ENCODE data around the gene PSMG4.

Gene PSMG4

DNA sequence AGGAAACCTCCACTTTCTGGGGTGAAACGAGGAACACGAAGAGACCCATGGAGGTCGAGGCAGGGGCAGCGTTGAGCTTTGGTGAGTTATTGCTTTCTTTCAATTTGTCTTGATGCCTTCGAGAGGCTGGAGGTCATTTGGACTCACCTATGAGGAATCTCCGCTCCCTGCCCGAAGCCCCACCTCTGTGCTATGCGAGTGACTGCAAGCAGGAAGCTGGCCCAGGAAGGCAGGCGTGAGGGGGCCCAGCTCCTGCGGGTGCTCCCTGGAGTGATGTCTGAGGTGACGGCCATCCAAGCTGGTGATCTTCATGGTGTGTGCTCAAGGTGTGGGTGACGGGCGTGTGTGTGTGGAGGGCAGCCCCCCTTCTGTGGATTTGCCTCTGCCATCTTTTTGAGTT lies 13.0 kb downstream of the PSMG4 start:
- Histone ChIP-seq H3K36me3 (ENCODE audit: control insufficient read depth in 2 of 2, insufficient read depth in 1 of 2, low read length in 2 of 2) (peaks cover 3 to 70% of the 10 kb centered on the region in 2 experiments; a peak in 2 of 3 replicates), H3K9me3 (ENCODE audit: control insufficient read depth, insufficient read depth, low read depth, low read length) (no peaks in the 10 kb centered on the region), H3K4me1 (ENCODE audit: control insufficient read depth, insufficient read depth, low read length) (no peaks in the 10 kb centered on the region; the same call in 1 of the 2 replicates), H3K4me3 (ENCODE audit: low read depth, low read length) (no peak overlapping the region), H3K27ac (ENCODE audit: extremely low read depth, low read depth, low read length) (no peak overlapping the region)
- ChIA-PET CTCF (interaction anchor here (1.5 to 2.0 kb wide), 2 partner anchors 139 to 460 kb away, joined by 4 to 7 read pairs; no protein-coding TSS in a partner anchor), POLR2A (interaction anchor here (0.5 to 0.7 kb wide), 2 partner anchors 10 to 56 kb away, joined by 3 to 4 read pairs; no protein-coding TSS in a partner anchor)
- TF ChIP-seq TCF7L2 (IDR thresholded peaks at IDR 0.05; ENCODE audit: borderline replicate concordance, low read depth, low read length) (no peak), ZNF362 (tag by site-specific recombination; IDR thresholded peaks at IDR 0.05) (no peak), GLI4 (tag by site-specific recombination; IDR thresholded peaks at IDR 0.05) (no peak), ZNF473 (tag by site-specific recombination; IDR thresholded peaks at IDR 0.05) (no peak), ZNF121 (tag by site-specific recombination; IDR thresholded peaks at IDR 0.05) (no peak), ZBTB26 (tag by site-specific recombination; optimal IDR thresholded peaks at IDR 0.05) (no peak)
- TF ChIP-seq, protein P1, sequence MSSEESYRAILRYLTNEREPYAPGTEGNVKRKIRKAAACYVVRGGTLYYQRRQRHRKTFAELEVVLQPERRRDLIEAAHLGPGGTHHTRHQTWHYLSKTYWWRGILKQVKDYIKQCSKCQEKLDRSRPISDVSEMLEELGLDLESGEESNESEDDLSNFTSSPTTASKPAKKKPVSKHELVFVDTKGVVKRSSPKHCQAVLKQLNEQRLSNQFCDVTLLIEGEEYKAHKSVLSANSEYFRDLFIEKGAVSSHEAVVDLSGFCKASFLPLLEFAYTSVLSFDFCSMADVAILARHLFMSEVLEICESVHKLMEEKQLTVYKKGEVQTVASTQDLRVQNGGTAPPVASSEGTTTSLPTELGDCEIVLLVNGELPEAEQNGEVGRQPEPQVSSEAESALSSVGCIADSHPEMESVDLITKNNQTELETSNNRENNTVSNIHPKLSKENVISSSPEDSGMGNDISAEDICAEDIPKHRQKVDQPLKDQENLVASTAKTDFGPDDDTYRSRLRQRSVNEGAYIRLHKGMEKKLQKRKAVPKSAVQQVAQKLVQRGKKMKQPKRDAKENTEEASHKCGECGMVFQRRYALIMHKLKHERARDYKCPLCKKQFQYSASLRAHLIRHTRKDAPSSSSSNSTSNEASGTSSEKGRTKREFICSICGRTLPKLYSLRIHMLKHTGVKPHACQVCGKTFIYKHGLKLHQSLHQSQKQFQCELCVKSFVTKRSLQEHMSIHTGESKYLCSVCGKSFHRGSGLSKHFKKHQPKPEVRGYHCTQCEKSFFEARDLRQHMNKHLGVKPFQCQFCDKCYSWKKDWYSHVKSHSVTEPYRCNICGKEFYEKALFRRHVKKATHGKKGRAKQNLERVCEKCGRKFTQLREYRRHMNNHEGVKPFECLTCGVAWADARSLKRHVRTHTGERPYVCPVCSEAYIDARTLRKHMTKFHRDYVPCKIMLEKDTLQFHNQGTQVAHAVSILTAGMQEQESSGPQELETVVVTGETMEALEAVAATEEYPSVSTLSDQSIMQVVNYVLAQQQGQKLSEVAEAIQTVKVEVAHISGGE (tag by site-specific recombination; conservative IDR thresholded peaks at IDR 0.05; ENCODE audit: low read depth) = no peak
- TF ChIP-seq, protein P2, sequence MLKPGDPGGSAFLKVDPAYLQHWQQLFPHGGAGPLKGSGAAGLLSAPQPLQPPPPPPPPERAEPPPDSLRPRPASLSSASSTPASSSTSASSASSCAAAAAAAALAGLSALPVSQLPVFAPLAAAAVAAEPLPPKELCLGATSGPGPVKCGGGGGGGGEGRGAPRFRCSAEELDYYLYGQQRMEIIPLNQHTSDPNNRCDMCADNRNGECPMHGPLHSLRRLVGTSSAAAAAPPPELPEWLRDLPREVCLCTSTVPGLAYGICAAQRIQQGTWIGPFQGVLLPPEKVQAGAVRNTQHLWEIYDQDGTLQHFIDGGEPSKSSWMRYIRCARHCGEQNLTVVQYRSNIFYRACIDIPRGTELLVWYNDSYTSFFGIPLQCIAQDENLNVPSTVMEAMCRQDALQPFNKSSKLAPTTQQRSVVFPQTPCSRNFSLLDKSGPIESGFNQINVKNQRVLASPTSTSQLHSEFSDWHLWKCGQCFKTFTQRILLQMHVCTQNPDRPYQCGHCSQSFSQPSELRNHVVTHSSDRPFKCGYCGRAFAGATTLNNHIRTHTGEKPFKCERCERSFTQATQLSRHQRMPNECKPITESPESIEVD (tag by site-specific recombination; IDR thresholded peaks at IDR 0.05) = no peak
- TF ChIP-seq, protein P3, sequence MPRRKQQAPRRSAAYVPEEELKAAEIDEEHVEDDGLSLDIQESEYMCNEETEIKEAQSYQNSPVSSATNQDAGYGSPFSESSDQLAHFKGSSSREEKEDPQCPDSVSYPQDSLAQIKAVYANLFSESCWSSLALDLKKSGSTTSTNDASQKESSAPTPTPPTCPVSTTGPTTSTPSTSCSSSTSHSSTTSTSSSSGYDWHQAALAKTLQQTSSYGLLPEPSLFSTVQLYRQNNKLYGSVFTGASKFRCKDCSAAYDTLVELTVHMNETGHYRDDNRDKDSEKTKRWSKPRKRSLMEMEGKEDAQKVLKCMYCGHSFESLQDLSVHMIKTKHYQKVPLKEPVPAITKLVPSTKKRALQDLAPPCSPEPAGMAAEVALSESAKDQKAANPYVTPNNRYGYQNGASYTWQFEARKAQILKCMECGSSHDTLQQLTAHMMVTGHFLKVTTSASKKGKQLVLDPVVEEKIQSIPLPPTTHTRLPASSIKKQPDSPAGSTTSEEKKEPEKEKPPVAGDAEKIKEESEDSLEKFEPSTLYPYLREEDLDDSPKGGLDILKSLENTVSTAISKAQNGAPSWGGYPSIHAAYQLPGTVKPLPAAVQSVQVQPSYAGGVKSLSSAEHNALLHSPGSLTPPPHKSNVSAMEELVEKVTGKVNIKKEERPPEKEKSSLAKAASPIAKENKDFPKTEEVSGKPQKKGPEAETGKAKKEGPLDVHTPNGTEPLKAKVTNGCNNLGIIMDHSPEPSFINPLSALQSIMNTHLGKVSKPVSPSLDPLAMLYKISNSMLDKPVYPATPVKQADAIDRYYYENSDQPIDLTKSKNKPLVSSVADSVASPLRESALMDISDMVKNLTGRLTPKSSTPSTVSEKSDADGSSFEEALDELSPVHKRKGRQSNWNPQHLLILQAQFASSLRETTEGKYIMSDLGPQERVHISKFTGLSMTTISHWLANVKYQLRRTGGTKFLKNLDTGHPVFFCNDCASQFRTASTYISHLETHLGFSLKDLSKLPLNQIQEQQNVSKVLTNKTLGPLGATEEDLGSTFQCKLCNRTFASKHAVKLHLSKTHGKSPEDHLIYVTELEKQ (tag by site-specific recombination; IDR thresholded peaks at IDR 0.05; ENCODE audit: borderline replicate concordance) = no peak

GRCh38 chr6:3272911-3273547 lies 14.3 kb downstream of the PSMG4 start:
- ChIA-PET POLR2A (interaction anchor here (1.4 kb wide), 1 partner anchor 15 kb away, joined by 3 read pairs; no protein-coding TSS in a partner anchor), CTCF (interaction anchor here (0.7 to 2.0 kb wide), 3 partner anchors 21 to 459 kb away, joined by 3 to 7 read pairs (median 4); no protein-coding TSS in a partner anchor)
- TF ChIP-seq ZNF658 (tag by site-specific recombination; IDR thresholded peaks at IDR 0.05) (no peak), ZNF391 (tag by site-specific recombination; IDR thresholded peaks at IDR 0.05; ENCODE audit: borderline replicate concordance, low read depth) (no peak)
- H3K27ac ChIP-seq (ENCODE audit: extremely low read depth, low read depth, low read length) = no peak overlapping the region
- H3K4me1 ChIP-seq (ENCODE audit: control insufficient read depth, insufficient read depth, low read length) = no peaks in the 10 kb centered on the region; the same call in 1 of the 2 replicates
- peaks cover 3 to 63% of the 10 kb centered on the region in 2 experiments; a peak in 2 of 3 replicates for H3K36me3 ChIP-seq (ENCODE audit: control insufficient read depth in 2 of 2, insufficient read depth in 1 of 2, low read length in 2 of 2)
- H3K9me3 ChIP-seq (ENCODE audit: control insufficient read depth, insufficient read depth, low read depth, low read length) = no peaks in the 10 kb centered on the region
- no peak overlapping the region for H3K4me3 ChIP-seq (ENCODE audit: low read depth, low read length)

All from HEK293 (cell line).